WERI-Rb-1 (cell line): ENCODE measurements around the gene SYT7.

Source experiments
- DNase-seq: peaks from one replicate; pipeline ENCODE4 v3.0.0-alpha.2; 2020
- H3K27ac ChIP-seq: fragments of 250-450 bp; sonication (Bioruptor Pico); 2 replicates; pipeline ENCODE4 v1.5.1; 2020; ENCODE audit warnings: mild to moderate bottlenecking, moderate library complexity
- H3K27me3 ChIP-seq: fragments of 250-450 bp; sonication (Bioruptor Pico); 2 replicates; pipeline ENCODE4 v1.5.1; 2021; ENCODE audit warnings: mild to moderate bottlenecking, low read depth, moderate library complexity; ENCODE audit not compliant: insufficient read depth, severe bottlenecking
- H3K36me3 ChIP-seq: fragments of 250-450 bp; sonication (Bioruptor Pico); 2 replicates; pipeline ENCODE4 v1.5.1; 2020; ENCODE audit warnings: mild to moderate bottlenecking, moderate library complexity
- H3K4me3 ChIP-seq: 2 replicates; pipeline ENCODE4 v1.5.1; 2011; ENCODE audit warnings: low read depth, mild to moderate bottlenecking, control low read depth, low read length
- H3K9me3 ChIP-seq: fragments of 250-450 bp; sonication (Bioruptor Pico); 2 replicates; pipeline ENCODE4 v1.5.1; 2021; ENCODE audit warnings: mild to moderate bottlenecking, moderate library complexity; ENCODE audit not compliant: severe bottlenecking
- TF ChIP-seq, protein P1 (sequence below): IDR thresholded peaks from 2 replicates; pipeline ENCODE4 v1.5.1; 2011; ENCODE audit warnings: low read depth, mild to moderate bottlenecking, control low read depth, inconsistent platforms, low read length

The SYT7 gene

DNA sequence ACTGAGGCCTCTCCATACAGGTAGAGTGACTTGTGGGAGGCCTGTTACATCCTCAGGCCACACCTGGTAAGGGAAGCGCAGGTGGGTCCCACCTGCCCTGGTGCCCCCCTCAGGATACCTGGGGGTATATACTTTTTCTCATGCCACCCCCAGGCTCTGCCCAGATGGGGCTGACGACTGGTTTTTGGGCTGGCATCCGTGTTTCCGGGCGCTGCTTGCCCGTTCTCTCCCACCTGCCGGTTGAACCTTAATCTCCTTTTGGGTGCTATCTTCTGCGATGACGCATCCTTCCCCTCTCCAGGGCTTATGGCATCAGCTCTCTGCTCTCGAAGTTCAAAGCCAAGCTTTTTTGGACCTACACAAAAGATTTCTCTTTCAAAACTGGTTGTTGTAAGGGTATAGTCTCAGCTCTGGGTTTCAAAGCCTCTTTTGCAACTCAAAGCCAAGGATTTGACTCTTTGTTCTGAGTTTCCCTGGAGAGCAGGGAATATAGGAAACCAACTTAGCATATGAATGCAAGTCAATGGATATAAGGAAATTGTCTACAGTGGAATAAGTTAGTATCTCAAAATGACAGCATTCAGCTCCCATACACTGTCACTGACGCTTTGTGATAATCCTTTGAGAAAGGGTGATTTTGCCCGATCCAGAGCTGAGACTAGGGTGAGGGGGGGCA lies 80.9 kb downstream of the SYT7 start:
- TF ChIP-seq, protein P1, sequence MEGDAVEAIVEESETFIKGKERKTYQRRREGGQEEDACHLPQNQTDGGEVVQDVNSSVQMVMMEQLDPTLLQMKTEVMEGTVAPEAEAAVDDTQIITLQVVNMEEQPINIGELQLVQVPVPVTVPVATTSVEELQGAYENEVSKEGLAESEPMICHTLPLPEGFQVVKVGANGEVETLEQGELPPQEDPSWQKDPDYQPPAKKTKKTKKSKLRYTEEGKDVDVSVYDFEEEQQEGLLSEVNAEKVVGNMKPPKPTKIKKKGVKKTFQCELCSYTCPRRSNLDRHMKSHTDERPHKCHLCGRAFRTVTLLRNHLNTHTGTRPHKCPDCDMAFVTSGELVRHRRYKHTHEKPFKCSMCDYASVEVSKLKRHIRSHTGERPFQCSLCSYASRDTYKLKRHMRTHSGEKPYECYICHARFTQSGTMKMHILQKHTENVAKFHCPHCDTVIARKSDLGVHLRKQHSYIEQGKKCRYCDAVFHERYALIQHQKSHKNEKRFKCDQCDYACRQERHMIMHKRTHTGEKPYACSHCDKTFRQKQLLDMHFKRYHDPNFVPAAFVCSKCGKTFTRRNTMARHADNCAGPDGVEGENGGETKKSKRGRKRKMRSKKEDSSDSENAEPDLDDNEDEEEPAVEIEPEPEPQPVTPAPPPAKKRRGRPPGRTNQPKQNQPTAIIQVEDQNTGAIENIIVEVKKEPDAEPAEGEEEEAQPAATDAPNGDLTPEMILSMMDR = no peak
- Histone ChIP-seq H3K4me3 (no peak overlapping the region), H3K27me3 (no peaks in the 10 kb centered on the region), H3K27ac (no peak overlapping the region), H3K9me3 (no peaks in the 10 kb centered on the region), H3K36me3 (no peaks in the 10 kb centered on the region)
- no peak for DNase-seq

DNA sequence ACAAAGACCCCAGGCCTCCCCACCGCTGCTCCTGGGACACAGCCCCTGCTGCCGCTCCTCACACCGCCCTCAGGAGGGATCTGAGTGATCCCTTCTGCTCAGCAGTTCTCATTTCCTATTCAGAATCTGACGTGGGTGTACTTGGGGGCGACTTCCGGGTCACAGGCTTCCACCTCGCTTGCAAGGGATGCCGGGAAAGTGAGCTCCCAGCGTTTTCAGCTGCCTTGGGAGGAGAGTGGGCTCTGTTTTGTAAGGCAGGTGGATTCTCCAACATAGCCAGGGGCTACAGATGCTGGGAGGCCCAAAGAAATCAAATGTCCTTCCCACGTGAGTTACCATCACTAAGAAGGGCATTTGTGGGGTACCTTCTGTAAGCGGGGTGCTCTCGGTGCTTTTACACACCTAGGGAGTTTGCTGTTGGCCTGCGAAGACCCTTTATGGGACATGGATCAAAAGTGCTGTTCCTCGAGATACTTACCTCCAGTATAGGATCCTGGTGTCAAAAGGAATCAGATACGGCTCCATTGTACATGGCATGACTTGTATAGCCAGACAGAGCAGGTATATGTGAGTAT lies 82.0 kb downstream of the SYT7 start:
- Histone ChIP-seq H3K27me3 (no peaks in the 10 kb centered on the region), H3K9me3 (no peaks in the 10 kb centered on the region), H3K27ac (no peak overlapping the region), H3K36me3 (no peaks in the 10 kb centered on the region), H3K4me3 (no peak overlapping the region)
- TF ChIP-seq, protein P1 = no peak
- DNase-seq = no peak

DNA sequence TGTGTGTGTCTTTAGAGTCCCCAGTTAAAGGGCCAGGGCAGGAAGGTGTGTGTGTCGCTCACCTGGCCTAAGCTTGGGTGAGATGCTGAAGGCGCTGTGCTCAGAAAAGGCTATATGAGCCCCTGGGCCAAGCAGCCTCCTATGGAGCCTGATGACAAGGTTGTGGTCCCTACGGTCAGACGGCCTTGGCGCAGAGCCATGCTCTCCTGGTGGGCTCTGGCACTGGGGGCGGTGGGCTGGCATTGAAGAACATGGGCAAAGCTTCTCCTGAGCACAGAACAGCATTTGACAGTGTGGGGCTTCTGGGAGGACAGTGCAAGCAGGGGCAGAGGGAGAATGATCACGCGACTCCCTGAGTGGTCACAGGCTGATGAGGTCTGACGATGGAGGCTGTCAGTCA lies 83.0 kb downstream of the SYT7 start:
- H3K36me3 ChIP-seq = no peaks in the 10 kb centered on the region
- H3K4me3 ChIP-seq = no peak overlapping the region
- DNase-seq = no peak
- H3K27me3 ChIP-seq = no peaks in the 10 kb centered on the region
- no peak overlapping the region; the same call in 1 of the 2 replicates for H3K27ac ChIP-seq
- TF ChIP-seq, protein P1 = no peak
- H3K9me3 ChIP-seq = no peaks in the 10 kb centered on the region

- H3K27ac ChIP-seq = no peak overlapping the region
- no peak for DNase-seq
- no peaks in the 10 kb centered on the region for H3K9me3 ChIP-seq
- H3K4me3 ChIP-seq = no peak overlapping the region
- TF ChIP-seq, protein P1 = no peak
- no peaks in the 10 kb centered on the region for H3K27me3 ChIP-seq
- no peaks in the 10 kb centered on the region for H3K36me3 ChIP-seq
Measured at GRCh38 chr11:61497473-61497872, 83.4 kb downstream of the SYT7 start.

- H3K36me3 ChIP-seq = no peaks in the 10 kb centered on the region
- TF ChIP-seq, protein P1 = no peak
Measured at GRCh38 chr11:61496602-61497400, 84.1 kb downstream of the SYT7 start.

More at GRCh38 chr11:61496602-61497400, 84.1 kb downstream of the SYT7 start:
- no peak for DNase-seq
- Histone ChIP-seq H3K27me3 (no peaks in the 10 kb centered on the region), H3K9me3 (no peaks in the 10 kb centered on the region), H3K27ac (peak overlapping the region; percentile 73), H3K4me3 (peak overlapping the region; percentile 53)
